Right kidney (tissue), 1 donor: ENCODE data around the gene KRTAP25-1.

Experiments used
- DNase-seq: peaks from one replicate; pipeline ENCODE4 v3.0.0-alpha.2; 2016

KRTAP25-1 gene

DNA sequence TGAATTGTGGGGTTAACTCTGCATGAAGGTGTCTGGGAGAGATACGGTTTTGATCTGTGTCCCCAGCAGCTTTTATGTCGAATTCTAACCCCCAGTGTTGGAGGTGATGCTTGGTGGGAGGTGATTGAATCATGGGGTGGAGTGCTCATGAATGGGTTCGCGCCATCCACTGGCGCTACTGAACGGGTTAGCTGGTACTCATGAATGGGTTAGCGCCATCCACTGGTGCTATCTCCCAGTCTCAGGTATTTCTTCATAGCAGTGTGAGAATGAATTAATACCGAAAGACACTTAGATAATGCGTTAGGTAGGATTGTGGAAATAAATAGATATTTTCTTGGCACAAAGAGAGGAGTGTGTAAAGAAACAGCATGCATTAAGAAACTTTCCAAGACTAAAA is 40.5 kb downstream of the KRTAP25-1 start:
- no peak for DNase-seq

GRCh38 chr21:30245061-30245460 is 44.3 kb downstream of the KRTAP25-1 start:
- no peak for DNase-seq

- no peak for DNase-seq
Observed at GRCh38 chr21:30243691-30244090, 45.6 kb downstream of the KRTAP25-1 start.

DNA sequence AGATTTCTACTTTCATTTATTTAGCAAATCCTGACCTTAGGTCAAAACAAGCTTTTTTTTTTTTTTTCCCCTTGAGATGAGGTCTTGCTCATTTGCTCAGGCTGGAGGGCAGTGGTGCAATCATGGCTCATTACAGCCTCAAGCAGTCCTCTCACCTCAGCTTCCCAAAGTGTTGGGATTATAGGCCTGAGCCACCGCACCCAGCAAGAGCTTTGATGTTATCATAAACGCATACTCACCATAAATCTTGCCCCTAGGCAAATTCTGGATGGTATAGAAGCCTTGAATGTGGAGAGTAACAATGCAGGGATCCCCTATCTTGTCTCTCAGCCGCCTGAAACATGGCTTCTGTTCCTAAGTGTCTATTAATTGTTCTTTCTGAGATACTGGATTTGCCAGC is 48.7 kb downstream of the KRTAP25-1 start:
- DNase-seq, result no peak
